ENCODE measurements around the gene NUB1.
A peak's percentile ranks its signal among the peaks of the same experiment; 100 is the strongest.

NUB1 gene

DNA sequence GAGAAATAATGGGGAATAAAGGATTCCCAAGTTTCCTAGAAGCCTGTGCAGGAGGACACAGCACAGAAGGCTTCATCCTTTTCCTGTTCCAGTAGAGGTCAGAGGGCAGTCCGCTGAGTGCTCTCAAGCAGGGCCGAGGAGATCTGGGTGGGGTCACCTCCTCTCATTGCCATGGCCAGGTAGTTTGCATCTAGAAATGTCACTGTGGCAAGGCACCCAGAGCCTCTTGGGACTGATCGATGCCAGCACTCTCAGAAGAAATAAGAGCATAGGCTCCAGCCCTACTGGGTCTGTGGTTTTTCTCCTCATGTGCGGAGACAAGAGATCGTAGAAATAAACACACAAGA lies 7.9 kb downstream of the NUB1 start:
- TF ChIP-seq, protein P1, sequence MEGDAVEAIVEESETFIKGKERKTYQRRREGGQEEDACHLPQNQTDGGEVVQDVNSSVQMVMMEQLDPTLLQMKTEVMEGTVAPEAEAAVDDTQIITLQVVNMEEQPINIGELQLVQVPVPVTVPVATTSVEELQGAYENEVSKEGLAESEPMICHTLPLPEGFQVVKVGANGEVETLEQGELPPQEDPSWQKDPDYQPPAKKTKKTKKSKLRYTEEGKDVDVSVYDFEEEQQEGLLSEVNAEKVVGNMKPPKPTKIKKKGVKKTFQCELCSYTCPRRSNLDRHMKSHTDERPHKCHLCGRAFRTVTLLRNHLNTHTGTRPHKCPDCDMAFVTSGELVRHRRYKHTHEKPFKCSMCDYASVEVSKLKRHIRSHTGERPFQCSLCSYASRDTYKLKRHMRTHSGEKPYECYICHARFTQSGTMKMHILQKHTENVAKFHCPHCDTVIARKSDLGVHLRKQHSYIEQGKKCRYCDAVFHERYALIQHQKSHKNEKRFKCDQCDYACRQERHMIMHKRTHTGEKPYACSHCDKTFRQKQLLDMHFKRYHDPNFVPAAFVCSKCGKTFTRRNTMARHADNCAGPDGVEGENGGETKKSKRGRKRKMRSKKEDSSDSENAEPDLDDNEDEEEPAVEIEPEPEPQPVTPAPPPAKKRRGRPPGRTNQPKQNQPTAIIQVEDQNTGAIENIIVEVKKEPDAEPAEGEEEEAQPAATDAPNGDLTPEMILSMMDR (IDR thresholded peaks at IDR 0.05): no peak
- H3K4me1 Mint-ChIP-seq: peaks cover 16% of the 10 kb centered on the region
- peaks cover 43% of the 10 kb centered on the region for H3K36me3 Mint-ChIP-seq (ENCODE audit: low read depth)
- peak; percentile 30 for DNase-seq
- H3K4me3 Mint-ChIP-seq: no peak overlapping the region
- no peak overlapping the region for H3K27ac Mint-ChIP-seq
- no peaks in the 10 kb centered on the region for H3K9me3 Mint-ChIP-seq
- H3K27me3 Mint-ChIP-seq (ENCODE audit: low read depth, poor library complexity): no peaks in the 10 kb centered on the region

DNA sequence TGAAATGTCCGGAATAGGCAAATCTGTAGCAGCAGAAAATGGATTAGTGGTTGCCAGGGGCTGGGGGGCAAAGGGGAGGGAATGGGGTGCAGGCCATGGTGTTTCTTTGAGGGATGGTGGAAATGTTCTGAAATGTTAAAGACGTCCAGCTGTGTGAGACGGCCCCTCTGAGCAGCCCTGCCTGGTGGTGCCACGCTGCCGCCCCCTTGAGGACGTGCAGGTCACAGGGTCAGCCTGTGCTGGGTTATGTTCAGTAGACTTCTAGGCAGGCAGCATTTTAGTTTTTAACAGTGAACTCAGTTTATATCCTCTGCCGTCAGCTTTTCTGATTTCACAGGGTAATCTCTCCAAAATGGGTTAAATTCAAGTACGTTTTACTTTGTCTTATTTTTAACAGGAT lies 9.4 kb downstream of the NUB1 start:
- TF ChIP-seq, protein P1 (IDR thresholded peaks at IDR 0.05): no peak
- DNase-seq: no peak
- Mint-ChIP-seq H3K27me3 (ENCODE audit: low read depth, poor library complexity) (no peaks in the 10 kb centered on the region), H3K4me3 (no peak overlapping the region), H3K4me1 (peaks cover 16% of the 10 kb centered on the region), H3K9me3 (no peaks in the 10 kb centered on the region), H3K36me3 (ENCODE audit: low read depth) (peaks cover 45% of the 10 kb centered on the region), H3K27ac (no peak overlapping the region)

DNA sequence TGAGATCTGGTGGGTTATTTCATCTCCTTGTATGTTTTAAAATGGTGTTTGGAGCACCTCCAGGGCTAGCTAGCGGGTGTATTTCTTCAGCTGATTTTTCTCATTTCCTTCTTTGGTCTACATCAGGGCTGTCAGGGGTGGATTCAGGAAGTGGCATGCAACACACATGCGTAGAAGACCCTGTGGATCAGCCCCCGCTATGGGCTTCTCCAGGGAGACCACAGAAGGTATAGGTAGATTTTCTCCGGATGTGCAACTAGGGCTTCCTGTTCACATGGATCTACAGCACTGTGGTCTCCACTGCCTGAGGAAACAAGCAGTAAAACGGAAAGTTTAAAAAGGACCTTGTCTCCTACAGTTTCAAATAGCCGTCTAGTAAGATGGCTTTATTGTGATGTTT lies 10.4 kb downstream of the NUB1 start:
- H3K4me3 Mint-ChIP-seq: no peak overlapping the region
- H3K9me3 Mint-ChIP-seq: no peaks in the 10 kb centered on the region
- H3K4me1 Mint-ChIP-seq: peaks cover 16% of the 10 kb centered on the region
- no peak overlapping the region for H3K27ac Mint-ChIP-seq
- DNase-seq: no peak
- H3K36me3 Mint-ChIP-seq (ENCODE audit: low read depth): peaks cover 46% of the 10 kb centered on the region
- H3K27me3 Mint-ChIP-seq (ENCODE audit: low read depth, poor library complexity): no peaks in the 10 kb centered on the region
- TF ChIP-seq, protein P1 (IDR thresholded peaks at IDR 0.05): no peak

DNA sequence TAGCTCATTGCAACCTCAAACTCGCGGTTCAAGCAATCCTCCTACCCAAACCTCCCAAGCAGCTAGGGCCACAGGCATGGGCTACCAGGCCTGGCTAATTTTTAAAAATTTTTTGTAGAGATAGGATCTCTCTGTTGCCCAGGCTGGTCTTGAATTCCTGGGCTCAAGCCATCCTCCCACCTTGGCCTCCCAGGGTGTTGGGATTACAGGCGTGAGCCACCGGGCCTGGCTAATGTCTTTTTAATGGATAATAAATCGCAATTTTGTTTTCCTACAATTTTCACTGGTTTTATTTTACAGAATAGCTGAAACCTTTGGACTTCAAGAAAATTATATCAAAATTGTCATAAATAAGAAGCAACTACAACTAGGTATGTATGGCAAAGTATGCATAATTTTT lies 10.9 kb downstream of the NUB1 start:
- Mint-ChIP-seq H3K27me3 (ENCODE audit: low read depth, poor library complexity) (no peaks in the 10 kb centered on the region), H3K9me3 (no peaks in the 10 kb centered on the region), H3K4me1 (peaks cover 16% of the 10 kb centered on the region), H3K27ac (no peak overlapping the region), H3K36me3 (ENCODE audit: low read depth) (peaks cover 51% of the 10 kb centered on the region), H3K4me3 (no peak overlapping the region)
- DNase-seq: no peak
- TF ChIP-seq, protein P1 (IDR thresholded peaks at IDR 0.05): no peak

DNA sequence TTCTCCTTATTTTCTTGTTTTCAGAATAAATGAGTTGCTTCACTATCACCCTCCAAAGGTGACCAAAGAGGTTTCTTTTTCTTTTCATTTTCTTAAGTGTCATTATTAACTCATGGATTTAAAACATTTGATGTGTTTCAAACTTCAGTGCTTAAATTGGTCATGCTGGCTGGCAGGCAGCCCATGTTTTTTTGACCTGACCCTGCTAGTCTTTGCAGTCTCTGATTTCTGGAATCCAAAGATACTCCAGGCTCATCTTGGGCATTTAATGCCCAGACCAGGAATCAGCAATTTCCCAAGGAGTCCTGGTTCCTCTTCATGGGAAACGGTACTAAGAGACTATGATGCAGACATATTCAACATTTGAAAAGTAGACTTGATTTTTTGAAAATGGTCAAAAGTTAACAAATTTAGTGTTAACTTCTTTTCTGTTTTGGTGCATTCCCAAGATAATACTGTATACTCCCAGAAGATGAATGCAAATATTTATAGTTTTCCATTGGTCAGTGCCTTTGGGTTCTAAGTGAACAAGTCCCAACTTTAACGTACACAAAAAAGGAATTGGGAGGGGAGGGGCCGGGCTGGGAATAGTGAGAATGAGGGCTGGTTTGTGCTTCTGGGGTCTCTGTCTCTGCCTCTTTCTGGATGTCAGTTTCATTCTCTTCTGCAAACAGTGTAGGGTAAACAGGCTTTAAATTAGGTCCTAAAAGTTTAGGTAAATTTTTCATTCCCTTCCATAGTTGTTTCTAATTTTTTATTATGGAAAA lies 19.8 kb downstream of the NUB1 start:
- H3K27me3 Mint-ChIP-seq (ENCODE audit: low read depth, poor library complexity): peaks cover 2% of the 10 kb centered on the region
- peaks cover 24% of the 10 kb centered on the region for H3K9me3 Mint-ChIP-seq
- H3K27ac Mint-ChIP-seq: no peak overlapping the region
- peaks cover 25% of the 10 kb centered on the region for H3K4me1 Mint-ChIP-seq
- TF ChIP-seq, protein P1 (IDR thresholded peaks at IDR 0.05): no peak
- peaks cover 78% of the 10 kb centered on the region for H3K36me3 Mint-ChIP-seq (ENCODE audit: low read depth)
- no peak overlapping the region for H3K4me3 Mint-ChIP-seq
- no peak for DNase-seq

DNA sequence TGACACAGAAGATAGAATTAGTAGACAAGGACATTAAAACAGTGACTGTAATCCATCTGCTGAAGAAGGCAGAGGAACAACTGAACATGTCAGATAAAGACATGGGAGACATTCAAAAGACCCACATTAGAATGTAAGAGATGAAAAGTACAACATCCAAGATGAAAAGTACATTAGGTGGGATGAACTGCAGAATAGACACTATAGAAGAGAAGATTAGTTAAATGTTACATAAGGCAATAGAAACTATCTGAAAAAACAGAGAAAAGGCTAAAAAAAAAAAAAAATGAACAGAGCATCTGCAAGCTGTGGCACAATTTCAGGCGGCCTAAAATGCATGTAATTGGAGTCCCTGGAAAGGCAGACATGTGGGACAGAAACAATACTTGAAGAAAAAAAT lies 21.6 kb downstream of the NUB1 start:
- peaks cover 2% of the 10 kb centered on the region for H3K27me3 Mint-ChIP-seq (ENCODE audit: low read depth, poor library complexity)
- H3K9me3 Mint-ChIP-seq: peaks cover 20% of the 10 kb centered on the region
- peaks cover 62% of the 10 kb centered on the region for H3K36me3 Mint-ChIP-seq (ENCODE audit: low read depth)
- no peak overlapping the region for H3K4me3 Mint-ChIP-seq
- TF ChIP-seq, protein P1 (IDR thresholded peaks at IDR 0.05): no peak
- DNase-seq: no peak
- H3K4me1 Mint-ChIP-seq: peaks cover 28% of the 10 kb centered on the region
- H3K27ac Mint-ChIP-seq: peak overlapping the region; percentile 78
